ENCODE data around the gene ATP2A3.

Gene ATP2A3

DNA sequence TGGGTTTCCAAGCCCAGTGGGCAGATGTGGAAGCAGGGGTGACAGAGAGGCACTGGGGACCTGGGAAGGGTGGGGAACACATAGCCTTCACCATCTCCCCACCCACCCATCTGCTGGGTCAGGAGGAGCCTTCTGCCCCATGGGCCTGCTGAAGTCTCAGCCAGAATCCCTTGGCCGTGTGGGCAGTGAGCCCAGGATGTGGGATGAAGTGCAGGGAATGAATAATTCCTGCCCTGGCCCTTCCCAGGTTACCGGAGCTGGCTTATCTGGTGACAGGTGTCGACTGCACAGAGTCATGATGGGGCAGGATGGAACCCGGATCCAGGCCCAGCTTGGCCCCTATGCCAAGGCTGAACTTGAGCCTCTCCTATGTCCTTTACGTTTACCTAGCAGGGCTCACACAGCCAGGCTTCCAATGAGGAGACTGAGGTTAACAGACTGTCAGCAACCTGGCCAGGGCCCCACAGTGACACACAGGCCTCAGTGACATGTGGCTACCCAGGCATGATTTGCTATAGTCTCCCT lies 17.5 kb downstream of the ATP2A3 start:
- no peak for ATAC-seq
- TF ChIP-seq ARNTL (CRISPR knock-in tag; IDR thresholded peaks at IDR 0.05; ENCODE audit: borderline replicate concordance, low read depth) (no peak), ISL1 (CRISPR knock-in tag; IDR thresholded peaks at IDR 0.05) (no peak), RARB (CRISPR knock-in tag; IDR thresholded peaks at IDR 0.05) (no peak), ZNF70 (CRISPR knock-in tag; IDR thresholded peaks at IDR 0.05) (no peak), OSR1 (CRISPR knock-in tag; IDR thresholded peaks at IDR 0.05) (no peak), CSDC2 (CRISPR knock-in tag; IDR thresholded peaks at IDR 0.05) (no peak), CSRNP3 (CRISPR knock-in tag; IDR thresholded peaks at IDR 0.05) (no peak), TSHZ2 (CRISPR knock-in tag; IDR thresholded peaks at IDR 0.05) (no peak), PPARA (CRISPR knock-in tag; IDR thresholded peaks at IDR 0.05; ENCODE audit: borderline replicate concordance) (no peak), ZNF8 (CRISPR knock-in tag; IDR thresholded peaks at IDR 0.05) (no peak), ZC3H10 (CRISPR knock-in tag; IDR thresholded peaks at IDR 0.05) (no peak)
- TF ChIP-seq, protein P1, sequence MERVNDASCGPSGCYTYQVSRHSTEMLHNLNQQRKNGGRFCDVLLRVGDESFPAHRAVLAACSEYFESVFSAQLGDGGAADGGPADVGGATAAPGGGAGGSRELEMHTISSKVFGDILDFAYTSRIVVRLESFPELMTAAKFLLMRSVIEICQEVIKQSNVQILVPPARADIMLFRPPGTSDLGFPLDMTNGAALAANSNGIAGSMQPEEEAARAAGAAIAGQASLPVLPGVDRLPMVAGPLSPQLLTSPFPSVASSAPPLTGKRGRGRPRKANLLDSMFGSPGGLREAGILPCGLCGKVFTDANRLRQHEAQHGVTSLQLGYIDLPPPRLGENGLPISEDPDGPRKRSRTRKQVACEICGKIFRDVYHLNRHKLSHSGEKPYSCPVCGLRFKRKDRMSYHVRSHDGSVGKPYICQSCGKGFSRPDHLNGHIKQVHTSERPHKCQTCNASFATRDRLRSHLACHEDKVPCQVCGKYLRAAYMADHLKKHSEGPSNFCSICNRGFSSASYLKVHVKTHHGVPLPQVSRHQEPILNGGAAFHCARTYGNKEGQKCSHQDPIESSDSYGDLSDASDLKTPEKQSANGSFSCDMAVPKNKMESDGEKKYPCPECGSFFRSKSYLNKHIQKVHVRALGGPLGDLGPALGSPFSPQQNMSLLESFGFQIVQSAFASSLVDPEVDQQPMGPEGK (CRISPR knock-in tag; IDR thresholded peaks at IDR 0.05; ENCODE audit: borderline replicate concordance), result no peak
- TF ChIP-seq, protein P2, sequence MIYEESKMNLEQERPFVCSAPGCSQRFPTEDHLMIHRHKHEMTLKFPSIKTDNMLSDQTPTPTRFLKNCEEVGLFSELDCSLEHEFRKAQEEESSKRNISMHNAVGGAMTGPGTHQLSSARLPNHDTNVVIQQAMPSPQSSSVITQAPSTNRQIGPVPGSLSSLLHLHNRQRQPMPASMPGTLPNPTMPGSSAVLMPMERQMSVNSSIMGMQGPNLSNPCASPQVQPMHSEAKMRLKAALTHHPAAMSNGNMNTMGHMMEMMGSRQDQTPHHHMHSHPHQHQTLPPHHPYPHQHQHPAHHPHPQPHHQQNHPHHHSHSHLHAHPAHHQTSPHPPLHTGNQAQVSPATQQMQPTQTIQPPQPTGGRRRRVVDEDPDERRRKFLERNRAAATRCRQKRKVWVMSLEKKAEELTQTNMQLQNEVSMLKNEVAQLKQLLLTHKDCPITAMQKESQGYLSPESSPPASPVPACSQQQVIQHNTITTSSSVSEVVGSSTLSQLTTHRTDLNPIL (CRISPR knock-in tag; IDR thresholded peaks at IDR 0.05; ENCODE audit: low read depth), result no peak

DNA sequence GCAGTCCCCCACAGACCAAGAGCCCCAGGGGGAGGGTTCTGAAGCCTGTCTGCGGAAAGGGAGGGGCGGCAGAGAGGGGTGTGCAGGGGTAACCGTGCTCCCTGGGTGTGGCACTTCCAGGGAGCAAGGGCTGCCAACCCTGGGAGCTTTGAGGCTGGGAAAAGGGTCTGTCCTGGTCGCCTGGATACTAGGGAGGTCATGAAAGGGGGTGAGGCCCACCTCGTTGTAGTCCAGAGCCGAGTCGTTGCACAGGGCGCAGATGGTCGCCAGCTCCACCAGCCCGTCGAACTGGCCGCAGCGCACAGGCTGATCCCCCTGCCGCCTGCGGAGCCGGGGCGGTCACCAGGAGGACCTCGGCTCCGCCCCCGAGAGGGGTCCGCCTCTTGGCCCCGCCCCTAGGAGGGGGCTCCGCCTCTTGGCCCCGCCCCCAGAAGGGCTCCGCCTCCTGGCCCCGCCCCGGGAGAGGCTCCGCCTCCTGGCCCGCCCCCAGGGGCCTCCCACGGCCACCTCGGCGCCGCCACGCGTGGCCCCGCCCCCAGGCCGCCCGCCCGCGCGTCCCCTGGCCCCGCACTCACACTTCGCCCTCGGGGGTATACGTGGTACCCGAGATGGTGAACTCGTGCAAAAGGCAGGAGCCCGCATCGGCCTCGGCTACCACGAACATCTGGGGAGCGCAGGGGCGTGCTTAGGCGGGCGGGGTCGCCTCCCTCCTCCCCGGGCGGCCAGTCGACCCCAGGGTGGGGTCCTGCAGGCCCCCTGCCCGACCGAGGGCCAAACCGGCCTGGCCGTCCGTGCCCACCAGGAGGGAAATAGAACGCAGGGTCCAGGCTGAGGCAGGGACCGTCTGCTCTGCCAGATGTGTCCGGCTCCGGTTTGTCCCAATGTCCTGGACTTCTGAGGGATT lies 19.5 kb downstream of the ATP2A3 start:
- peak; percentile 91 for ATAC-seq
- TF ChIP-seq ISL1 (CRISPR knock-in tag; IDR thresholded peaks at IDR 0.05) (no peak), ESRRG (CRISPR knock-in tag; IDR thresholded peaks at IDR 0.05) (no peak), RARB (CRISPR knock-in tag; IDR thresholded peaks at IDR 0.05) (no peak), CSDC2 (CRISPR knock-in tag; IDR thresholded peaks at IDR 0.05) (no peak), TOX (CRISPR knock-in tag; IDR thresholded peaks at IDR 0.05; ENCODE audit: borderline replicate concordance) (no peak), TSHZ2 (CRISPR knock-in tag; IDR thresholded peaks at IDR 0.05) (no peak), ARNTL (CRISPR knock-in tag; IDR thresholded peaks at IDR 0.05; ENCODE audit: borderline replicate concordance, low read depth) (no peak), ZC3H10 (CRISPR knock-in tag; IDR thresholded peaks at IDR 0.05) (no peak), PPARA (CRISPR knock-in tag; IDR thresholded peaks at IDR 0.05; ENCODE audit: borderline replicate concordance) (no peak), TCF4 (CRISPR knock-in tag; IDR thresholded peaks at IDR 0.05; ENCODE audit: borderline replicate concordance) (no peak), BACH2 (CRISPR knock-in tag; IDR thresholded peaks at IDR 0.05; ENCODE audit: borderline replicate concordance) (no peak), OSR1 (CRISPR knock-in tag; IDR thresholded peaks at IDR 0.05) (no peak), ZFP30 (CRISPR knock-in tag; IDR thresholded peaks at IDR 0.05) (no peak), POU6F1 (CRISPR knock-in tag; IDR thresholded peaks at IDR 0.05; ENCODE audit: borderline replicate concordance, low read depth) (no peak)
- TF ChIP-seq, protein P2 (CRISPR knock-in tag; IDR thresholded peaks at IDR 0.05; ENCODE audit: low read depth), result no peak
- TF ChIP-seq, protein P1 (CRISPR knock-in tag; IDR thresholded peaks at IDR 0.05; ENCODE audit: borderline replicate concordance), result no peak

Measured in SK-N-SH treated with all-trans-retinoic acid at 6 μM for 48 hours (cell line).